Activated CD4-positive, alpha-beta T cell treated with anti-CD3 and anti-CD28 coated beads, Interleukin-2, amount 50 U/mL, for 16 hours (primary cell): ENCODE measurements around the gene MED15.

Experiments used
- DNase-seq: peaks from one replicate; pipeline ENCODE4 v3.0.0-alpha.2; 2020

MED15 gene

DNA sequence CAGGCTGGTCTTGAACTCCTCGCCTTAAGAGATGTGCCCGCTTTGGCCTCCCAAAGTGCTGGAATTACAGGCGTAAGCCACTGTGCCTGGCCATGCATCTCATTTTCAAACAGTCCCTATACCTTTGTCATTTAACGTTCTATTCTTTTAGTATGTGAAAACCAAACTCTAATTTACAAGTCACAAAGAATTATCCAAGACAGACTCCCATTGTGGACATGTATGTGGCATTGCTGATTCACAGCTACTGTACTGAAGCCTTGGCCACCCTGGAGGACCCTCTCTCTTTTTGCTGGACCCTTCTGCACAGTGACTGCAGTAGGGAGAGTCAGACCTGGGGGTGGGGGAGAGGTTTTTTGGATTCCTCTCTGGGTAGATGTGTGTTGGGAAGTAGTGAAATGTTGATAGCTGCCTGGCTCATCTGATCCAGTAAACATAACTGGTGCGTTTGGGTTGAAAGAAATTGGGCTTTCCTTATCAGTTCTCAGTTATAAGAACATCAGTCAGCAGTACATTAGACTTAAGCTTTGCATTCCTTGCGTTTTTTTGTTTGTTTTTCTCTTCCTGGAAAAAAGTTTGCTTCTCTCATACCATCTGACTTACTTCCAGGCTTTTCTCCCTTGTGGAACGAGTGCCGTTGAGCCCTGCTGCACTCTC, 65.9 kb downstream of the MED15 start:
- DNase-seq, result no peak

DNA sequence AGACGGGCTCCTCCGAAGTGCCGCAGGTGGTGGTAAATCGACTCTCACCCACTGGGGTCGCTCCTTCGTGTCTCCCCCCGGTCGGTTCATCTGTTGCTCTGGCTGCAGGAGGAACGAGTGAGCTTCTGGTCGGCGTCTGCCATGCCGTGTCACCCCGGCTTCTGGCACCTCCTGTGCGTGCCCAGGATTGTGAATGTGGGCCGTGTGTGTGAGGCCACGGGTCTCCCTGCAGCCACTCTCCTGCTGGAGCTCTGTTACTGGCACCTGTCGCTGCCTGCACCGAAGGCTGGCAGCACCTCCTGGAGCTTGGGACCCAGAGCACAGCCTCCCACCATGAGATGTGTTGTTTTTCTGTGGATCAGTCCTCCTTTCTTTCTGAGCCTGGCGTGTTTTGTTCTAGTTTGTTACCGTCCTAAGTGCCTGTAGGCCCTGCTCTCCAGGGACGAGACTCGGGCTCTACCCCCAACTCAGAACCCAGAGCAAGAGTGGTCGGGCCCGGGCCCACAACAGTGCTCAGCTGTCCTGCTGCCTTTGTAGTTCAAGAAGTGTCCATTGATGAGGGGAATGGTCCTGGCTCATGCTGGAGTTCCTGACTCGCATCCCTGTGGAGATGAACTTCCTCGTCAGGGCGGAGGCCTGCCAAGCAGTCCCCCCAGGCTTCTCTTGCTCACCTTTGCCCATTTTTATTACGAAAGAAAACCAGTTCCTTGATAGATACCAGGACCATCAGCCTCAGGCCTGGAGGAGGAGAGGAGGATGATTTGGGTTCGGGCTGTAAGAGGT, 66.6 kb downstream of the MED15 start:
- DNase-seq, result no peak

DNA sequence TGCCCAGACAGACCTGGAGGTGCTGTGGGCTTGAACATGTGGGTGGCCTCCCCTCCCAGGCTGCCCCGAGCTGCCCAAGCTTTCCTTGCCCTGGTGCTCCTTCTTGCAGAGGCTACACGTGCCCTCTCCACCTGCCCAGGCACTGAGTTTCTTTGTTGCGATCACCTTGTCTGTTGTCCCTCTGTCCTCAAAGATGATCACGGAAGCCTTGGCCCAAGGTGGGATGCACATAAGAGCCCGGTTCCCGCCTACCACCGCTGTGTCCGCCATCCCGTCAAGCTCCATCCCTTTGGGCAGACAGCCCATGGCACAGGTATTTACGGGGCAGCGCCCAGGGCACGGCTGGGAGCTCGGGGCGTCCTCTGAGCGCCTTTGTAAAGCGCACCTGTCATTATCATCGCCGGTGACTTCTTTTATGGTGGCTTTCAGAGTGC, 67.5 kb downstream of the MED15 start:
- no peak for DNase-seq

DNA sequence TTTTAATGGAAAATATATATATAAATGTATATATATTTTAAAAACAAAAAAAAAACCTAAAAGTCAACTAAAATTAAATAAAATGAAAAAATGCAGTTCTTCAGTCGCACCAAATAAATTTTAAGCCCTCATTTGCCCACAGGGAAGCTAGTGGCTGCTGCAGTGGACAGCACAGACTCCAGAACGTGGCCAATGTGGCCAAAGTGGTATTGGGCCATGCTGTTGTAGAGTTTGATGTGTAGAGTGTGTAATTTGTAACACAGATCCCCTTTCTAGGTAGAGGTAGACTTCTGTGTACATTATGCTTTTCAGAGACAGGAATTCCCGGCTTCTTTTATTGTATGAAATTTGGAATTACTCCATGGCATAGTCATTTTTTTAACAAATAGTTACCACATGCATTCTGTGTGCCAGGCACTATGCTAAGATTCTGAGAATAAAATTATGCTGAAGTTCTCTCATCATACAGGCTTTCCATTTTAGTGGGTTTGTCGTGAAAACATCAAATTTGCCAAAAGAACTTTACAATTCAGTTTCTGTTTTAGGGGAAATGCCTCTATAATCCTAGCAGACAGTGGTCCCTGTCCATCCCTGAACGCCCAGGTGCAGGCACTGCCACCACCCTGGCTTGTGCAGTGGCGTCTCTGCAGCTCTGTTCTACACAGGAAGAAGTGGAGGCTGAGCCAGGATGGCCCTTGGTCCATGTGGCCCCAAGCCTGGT, 68.5 kb downstream of the MED15 start:
- no peak for DNase-seq

DNA sequence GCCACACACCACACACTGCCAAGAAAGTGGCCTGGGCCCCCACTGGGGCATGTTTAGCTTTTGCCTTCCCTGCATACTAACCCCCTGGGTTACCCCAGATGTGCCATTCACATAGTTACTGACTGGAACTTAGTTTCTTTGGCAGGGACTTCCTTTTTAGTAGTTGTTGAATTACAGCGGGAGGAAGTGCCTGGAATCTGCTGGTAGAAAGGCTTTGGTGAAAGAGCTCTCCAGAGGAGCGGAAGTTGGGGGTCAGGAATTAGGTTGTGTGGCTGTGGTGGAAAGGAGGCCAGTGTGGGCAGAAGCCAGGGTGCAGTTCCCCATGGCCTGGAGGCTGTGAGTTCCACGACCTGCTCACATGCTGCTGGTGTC, 69.0 kb downstream of the MED15 start:
- no peak for DNase-seq

DNA sequence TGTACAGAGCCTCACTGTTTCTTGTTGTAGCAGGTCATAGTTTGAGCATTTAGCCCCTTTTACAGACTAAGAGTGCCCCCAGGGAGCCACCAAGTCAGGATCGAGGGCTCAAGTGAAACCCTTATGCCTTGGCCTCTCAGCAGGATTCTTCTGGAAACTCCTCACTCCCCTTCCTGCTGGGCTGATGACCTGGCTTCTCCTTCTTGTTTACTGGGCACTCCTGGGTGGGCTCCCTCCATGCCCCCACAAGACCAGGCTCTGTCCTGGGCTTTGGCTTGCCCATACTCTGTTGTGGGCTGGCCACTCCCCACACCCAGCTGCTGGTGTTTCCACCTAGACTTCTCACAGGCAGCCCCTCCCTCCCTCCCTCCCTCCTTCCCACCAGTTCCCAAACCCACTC, 69.6 kb downstream of the MED15 start:
- no peak for DNase-seq

DNA sequence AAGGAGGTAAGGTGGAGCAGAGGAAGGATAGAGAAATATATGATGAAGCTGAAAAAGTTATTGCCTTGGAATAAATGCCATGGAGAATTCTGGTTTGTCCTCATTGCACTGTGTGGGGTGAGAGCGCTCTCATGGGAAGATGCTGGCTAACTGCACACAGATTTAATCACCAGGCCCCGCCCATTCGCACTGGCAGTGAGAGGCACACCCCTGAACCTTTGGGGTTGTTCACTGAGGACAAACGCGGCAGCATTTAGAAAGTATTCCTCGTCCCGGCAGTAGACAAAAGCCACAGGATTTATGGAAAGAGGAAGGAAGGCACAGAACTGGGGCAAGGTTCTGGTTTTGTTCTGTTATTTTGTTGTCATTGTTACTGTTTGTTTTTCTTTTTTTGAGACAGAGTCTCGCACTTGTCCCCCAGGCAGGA, 70.2 kb downstream of the MED15 start:
- DNase-seq, result no peak

DNA sequence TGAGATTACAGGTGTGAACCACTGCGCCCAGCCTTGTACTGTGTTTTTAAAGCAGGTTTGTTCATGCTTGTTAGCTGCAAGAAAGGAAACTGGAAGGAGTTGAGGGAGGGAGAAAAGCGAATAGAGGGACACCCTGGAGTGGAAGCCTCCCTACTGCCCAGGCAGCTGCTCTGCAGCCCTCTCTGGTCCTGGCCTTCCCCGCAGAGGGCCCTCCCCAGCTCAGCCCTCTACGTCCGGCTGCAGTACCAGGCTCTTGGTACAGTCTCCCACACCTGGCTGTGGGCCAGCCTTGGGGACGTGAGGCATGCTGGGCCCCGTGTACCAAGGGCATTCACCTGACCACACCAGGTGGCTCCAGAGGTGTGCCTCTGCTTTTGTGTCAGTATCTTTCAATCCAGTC, 70.8 kb downstream of the MED15 start:
- DNase-seq, result no peak

DNA sequence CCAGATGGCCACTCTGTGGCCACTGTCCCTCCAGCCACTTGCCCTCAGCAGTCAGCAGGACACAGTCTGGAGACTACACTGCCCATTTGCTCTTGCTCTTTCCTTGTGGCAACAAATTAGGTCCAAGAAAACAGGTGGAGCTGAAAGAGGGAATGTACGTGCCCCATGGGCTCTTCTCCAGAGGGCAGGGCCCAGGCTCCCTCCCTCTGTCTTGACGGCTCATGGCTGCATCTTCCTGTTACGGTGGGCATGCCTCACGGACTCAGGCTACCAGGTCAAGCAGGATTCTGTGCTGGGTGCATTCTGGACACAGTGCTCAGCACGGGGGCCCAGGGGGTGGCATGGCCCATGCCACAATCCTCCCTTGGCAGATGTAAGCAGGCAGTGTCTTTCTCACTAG, 71.3 kb downstream of the MED15 start:
- no peak for DNase-seq

DNA sequence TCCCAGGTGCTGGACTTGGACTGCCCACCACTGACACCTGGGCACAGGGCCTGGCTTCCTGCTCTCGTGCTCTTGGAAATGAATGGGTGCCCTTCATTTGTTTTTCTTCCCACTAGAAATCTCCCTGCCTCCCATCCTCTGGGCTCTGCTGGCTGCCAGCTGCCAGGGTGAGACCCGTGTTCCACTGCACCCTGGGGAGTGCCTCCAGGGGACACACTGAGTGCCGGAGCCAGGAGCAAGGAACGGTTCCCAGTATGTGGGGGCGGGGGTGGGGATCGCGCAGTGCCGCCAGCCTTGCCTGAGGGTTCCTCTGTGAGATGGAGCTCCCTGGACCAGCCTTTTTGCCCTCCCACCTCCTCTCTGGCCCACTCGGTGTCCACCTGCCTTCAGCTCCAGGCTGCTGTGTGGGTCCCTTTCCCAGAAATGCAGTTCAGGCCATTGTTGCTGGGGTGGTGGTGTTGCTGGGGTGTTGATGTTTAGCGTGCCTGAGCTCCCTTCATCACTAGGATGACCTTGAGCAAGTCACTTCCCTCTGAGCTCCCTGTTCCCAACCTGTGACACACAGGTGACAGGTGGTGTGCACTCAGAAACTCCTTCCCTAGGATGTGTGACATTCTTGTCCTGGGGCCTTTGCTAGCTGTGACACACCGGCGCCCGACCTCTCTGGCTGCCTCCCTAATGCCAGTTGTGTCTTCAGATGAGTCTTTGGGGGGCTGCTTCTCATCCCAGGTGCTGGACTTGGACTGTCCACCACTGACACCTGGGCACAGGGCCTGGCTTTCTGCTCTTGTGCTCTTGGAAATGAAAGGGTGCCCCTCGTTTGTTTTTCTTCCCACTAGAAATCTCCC, 72.1 kb downstream of the MED15 start:
- no peak for DNase-seq

DNA sequence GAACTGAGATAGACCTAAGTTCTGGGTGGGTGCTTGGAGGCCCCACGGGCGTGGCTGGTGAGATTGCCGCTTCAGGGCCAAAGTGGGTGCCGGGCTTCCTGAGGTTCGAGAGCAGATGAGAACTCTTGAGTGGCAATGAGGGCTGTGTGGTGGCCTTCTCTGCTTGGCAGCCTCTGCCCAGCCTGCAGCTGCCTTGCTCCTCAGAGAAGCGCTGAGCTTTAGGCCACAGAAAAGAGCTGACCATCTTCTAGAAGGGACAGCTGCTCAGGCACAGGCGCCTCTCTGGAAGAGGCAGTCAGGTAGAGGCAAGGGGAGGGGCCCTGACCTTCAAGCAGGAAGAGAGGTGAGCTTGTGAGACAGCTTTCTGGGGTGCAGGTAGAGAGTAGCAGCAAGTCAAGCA, 72.8 kb downstream of the MED15 start:
- DNase-seq, result no peak

DNA sequence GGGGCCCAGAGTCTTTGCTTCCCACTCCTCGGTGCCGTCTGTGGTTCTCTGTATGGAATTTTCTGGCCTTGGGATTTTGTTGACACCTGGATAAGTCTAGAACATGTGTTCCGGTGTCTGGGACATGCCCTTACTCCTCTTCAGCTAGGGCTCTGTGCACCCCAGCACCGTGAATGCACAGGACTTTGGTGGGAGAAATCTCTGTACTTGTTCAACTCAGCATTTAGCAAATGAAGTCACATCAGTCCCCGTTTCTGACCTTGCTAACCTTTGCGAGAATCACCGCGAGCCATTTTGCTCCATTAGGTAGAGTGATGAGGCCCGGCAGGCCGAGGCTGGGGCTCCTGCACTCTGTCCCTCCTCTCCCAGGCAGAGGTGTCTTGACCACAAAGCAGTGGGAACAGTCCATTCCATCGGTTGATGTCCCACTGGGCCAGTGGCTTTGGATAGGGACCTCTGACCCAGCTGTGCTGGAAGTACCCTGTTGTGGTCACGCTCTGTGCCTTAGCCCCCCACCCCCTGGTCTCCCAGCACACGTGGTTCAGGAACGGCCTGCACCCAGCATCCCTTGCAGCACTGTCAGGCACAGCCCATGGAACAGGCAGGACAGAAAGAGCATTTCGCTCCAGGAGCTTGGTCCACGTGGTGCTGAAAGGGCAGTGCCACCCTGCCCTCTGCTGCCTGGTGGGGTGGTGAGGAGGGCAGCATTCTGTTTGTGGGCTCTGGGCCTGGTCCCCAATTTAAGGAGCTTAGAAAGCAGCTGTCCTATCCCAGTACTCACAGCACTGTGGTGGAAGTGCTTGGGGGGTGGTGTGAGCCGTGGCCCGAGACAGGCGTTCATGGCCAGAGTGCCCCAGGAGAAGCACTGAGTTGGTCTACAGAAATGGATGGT, 73.4 kb downstream of the MED15 start:
- DNase-seq, result no peak

DNA sequence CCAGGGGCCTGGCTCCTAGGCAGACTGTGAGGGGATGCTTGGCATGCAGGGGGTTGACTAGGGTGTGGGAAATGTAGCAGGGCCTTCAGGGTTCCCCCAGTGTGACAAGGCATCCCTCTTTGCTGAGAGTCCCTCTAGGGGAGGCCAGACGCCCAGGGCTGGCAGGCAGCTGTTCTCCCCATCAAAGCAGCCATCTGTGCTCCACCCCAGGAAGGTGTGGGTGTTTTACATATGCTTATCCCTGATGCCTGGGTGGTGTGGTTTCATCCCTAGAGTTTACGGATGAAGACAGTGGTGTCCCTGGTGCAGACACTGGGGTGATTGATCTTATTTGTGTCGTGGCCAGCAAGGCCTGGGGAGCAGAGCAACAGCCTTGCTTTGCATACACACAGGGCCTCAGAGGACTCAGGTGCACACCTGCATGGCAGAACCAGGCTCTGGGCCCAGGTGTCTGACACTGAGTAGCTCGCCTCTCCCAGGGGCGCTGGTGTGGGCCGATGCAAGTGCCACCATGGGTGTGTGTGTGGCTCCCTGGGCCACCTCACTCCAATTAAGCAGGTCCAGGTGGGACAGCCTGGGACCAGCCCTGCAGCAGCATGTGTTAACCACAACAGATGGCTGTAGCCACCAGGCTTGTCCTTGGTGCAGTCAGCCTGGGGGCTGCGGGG, 74.2 kb downstream of the MED15 start:
- no peak for DNase-seq

DNA sequence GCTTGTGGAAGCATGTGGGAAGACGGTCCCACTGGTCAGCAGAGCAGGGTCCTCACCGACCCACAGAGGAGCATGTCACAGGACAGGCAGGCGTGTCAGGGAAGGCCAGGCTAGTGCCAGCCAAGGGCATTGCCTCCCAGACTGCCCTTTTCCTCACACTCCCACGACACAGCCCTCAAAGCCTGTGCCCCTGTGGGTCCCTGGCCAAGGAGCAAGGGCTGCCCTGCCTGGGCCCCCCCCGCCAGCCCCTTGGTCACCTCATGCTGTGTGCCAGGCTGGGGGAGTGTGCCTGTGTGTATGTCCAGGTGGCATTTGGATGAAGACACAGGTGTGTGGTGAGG, 74.7 kb downstream of the MED15 start:
- no peak for DNase-seq

DNA sequence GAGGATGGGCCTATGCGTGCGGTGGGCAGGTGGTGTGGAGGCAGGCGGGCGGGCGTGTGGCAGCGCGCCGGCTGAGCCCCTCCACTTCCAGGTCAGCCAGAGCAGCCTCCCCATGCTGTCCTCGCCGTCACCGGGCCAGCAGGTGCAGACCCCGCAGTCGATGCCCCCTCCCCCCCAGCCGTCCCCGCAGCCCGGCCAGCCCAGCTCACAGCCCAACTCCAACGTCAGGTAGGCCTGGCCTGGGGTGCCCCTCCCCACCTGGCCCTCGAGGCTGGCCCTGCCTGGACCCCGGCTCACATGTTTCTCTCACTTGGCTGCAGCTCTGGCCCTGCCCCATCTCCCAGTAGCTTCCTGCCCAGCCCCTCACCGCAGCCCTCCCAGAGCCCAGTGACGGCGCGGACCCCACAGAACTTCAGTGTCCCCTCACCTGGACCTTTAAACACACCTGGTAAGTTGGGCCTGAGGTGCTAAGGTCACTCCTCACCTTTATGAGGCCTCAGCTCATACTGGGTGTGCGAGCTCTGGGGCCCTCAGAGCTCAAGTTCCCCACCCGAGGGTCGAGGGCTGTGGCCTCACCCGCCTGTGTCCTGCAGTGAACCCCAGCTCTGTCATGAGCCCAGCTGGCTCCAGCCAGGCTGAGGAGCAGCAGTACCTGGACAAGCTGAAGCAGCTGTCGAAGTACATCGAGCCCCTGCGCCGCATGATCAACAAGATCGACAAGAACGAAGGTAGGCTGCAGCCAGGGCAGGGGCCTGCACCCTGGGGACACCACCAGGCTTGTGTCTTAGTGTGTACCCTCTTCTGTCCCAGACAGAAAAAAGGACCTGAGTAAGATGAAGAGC, 75.3 kb downstream of the MED15 start:
- no peak for DNase-seq

DNA sequence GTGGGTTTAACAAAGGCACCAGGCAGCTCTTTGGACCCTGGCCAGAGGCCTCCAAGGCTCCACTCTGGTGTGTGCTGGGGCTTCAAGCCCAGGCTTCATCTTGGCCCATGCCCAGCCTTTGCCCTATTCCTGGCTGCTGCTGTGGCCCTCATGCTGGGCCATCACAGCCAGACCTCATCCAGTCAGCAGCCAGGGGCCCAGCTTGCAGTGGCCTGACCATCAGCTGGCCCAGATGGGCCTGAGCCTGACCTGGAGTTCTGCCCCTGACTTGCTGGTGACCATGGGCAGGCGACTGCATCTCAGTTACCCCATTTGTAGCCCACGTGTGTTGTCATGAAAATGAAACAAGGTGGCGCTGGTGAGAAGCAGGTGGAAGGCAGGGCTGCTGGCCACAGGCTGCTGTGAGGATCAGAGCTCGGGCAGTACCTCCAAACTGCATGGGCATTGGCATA, 76.1 kb downstream of the MED15 start:
- no peak for DNase-seq

DNA sequence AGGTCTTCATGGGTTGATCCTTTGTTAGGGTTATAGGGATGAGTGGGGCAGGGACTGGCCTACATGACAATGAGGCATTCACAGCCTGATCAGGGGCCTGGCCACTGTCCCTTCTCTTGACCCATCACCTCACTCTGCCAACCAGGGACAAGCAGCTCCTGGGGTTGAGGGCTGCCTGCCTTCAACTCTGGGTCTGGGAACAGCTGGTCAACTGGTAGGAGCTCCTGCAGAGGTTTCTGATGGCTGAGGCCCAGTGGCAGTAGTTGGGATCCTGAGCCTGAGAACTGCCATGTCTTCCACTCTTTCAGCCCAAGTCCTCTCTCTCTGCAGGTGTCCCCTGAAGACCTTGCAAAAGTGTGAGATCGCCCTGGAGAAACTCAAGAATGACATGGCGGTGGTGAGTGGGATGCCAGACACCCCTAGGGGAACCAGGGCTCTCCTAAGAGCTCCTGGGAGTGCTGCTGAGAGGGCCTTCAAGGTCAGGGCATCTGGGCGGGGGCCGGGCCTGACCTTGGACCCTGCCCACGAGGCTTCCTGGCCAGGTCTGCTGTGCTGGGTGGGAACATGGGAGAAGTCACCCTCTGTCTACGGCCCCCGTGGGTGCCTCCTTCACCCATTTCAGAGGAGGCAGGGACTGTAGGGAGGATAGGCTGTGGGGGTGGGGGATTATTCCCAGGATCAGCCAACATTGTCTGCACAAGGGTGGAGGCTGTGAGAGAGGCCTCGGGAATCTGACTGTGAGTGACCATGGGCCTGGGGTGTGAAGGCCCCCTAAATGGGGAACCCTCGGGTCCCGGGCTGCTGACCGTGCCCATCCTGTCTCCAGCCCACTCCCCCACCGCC, 76.8 kb downstream of the MED15 start:
- DNase-seq, result no peak

DNA sequence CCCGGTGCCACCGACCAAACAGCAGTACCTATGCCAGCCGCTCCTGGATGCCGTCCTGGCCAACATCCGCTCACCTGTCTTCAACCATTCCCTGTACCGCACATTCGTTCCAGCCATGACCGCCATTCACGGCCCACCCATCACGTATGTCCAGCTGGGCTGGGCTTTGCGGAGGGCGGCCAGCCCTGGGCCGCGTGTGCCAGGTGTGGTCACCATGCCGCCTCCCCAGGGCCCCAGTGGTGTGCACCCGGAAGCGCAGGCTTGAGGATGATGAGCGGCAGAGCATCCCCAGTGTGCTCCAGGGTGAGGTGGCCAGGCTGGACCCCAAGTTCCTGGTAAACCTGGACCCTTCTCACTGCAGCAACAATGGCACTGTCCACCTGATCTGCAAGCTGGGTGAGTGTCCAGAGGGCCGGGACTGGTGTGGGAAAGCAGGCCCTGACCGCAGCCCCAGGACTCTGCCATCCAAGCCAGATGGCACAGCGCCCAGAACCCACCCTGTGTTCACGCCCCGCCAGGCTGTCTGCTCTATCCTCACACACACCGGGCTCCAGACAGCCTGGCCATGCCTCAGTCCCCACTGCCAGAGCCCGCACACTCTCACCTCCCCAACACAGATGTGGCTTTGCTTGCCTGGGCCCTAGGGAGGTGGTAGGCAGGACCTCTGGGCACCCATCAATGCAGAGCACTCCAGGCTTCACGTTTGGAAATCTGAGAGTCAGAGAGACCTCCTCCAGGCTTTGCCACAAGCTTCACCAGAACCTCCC, 77.6 kb downstream of the MED15 start:
- no peak for DNase-seq
